ENCODE data around the gene TBC1D19.
"Not testable (repeated sequence)": the region's sequence is repeated elsewhere in the genome, so short reads cannot be mapped to it uniquely, and the experiment has no call there.

TBC1D19 gene

DNA sequence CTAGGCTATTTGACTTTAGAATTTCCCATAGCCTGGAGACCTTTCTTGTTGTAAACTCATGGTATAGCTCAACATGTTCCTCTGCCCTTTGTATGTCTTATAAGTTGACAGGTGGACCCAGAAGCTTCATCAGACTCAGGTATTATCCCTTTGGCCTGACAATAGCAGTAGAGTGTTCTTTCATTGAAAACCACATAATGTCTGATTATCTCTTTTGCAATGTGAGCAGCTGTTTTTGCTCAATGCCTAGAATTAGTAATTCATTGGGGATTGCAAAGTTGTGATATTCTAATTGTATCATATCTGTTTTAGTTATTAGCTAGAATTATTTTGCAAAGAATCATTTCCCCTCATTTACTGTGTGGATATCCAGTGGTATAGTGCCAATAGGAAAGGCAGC lies 27.5 kb downstream of the TBC1D19 start:
- TF ChIP-seq, protein P1, sequence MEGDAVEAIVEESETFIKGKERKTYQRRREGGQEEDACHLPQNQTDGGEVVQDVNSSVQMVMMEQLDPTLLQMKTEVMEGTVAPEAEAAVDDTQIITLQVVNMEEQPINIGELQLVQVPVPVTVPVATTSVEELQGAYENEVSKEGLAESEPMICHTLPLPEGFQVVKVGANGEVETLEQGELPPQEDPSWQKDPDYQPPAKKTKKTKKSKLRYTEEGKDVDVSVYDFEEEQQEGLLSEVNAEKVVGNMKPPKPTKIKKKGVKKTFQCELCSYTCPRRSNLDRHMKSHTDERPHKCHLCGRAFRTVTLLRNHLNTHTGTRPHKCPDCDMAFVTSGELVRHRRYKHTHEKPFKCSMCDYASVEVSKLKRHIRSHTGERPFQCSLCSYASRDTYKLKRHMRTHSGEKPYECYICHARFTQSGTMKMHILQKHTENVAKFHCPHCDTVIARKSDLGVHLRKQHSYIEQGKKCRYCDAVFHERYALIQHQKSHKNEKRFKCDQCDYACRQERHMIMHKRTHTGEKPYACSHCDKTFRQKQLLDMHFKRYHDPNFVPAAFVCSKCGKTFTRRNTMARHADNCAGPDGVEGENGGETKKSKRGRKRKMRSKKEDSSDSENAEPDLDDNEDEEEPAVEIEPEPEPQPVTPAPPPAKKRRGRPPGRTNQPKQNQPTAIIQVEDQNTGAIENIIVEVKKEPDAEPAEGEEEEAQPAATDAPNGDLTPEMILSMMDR (conservative IDR thresholded peaks at IDR 0.05; ENCODE audit: control insufficient read depth, insufficient read depth, low read depth, low read length), result no peak
- no peak overlapping the region for H3K4me3 ChIP-seq (ENCODE audit: control insufficient read depth, low read depth, low read length)
- DNase-seq (ENCODE audit: low read depth), result no peak

DNA sequence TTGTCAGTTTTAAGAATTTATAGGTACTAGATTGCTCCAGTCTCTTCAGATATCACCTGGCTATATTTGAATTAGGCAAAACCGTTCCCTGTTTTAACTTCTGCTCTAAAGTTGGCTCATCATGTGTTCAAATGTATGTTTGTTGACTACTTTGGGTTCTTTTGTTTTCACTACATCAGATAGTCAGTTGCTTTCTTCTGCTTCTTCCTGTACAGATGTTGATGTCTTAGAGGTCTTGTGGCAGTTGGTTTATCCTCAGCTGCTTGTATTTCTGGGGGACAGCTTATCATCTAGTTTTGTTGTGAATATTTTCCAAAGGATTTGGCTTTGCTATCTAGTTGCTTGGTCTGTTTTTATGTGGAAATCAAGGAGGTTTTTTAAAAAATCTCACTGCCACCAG lies 28.0 kb downstream of the TBC1D19 start:
- H3K4me3 ChIP-seq (ENCODE audit: control insufficient read depth, low read depth, low read length), result no peak overlapping the region
- TF ChIP-seq, protein P1 (conservative IDR thresholded peaks at IDR 0.05; ENCODE audit: control insufficient read depth, insufficient read depth, low read depth, low read length), result no peak
- DNase-seq (ENCODE audit: low read depth), result no peak

DNA sequence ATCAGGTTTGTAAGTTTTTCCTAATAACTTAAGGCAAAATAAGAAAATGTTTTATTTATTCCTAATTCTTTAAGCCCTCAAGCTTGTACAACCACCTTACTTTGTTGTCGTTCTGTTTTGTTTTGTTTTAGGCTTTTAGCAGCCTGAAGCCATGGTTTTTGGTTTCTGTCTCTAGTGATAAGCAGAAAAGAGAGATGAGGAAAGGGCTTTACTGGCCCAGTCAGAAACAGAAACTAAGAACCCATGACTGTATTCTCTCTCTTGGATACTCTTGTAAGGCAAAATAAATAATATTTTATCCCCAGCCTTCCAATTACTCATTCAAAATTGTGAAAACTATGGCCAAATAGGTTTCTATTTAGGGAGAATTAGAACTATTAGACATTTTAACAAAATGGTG lies 29.4 kb downstream of the TBC1D19 start:
- DNase-seq (ENCODE audit: low read depth), result no peak
- H3K4me3 ChIP-seq (ENCODE audit: control insufficient read depth, low read depth, low read length), result no peak overlapping the region
- TF ChIP-seq, protein P1 (conservative IDR thresholded peaks at IDR 0.05; ENCODE audit: control insufficient read depth, insufficient read depth, low read depth, low read length), result no peak

DNA sequence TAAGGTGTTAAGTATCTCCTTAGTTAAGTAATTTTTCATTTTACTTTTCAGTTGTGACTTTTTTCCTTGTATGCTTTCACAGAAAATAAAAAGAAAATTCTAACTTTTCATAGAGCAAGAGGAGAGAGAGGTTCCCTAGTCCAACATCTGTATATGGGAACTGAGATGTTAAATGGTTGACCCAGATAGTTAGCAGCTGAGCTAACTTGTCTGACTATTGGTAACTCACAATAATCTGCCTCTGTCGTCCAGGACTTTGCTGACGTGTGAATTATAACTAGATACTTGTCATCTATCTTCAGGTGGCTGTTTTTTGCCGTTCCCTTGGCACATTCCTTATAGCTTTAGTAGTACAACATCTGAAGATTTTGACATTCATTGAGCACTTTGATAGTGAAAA lies 29.9 kb downstream of the TBC1D19 start:
- no peak for DNase-seq (ENCODE audit: low read depth)
- no peak overlapping the region for H3K4me3 ChIP-seq (ENCODE audit: control insufficient read depth, low read depth, low read length)
- TF ChIP-seq, protein P1 (conservative IDR thresholded peaks at IDR 0.05; ENCODE audit: control insufficient read depth, insufficient read depth, low read depth, low read length), result no peak

DNA sequence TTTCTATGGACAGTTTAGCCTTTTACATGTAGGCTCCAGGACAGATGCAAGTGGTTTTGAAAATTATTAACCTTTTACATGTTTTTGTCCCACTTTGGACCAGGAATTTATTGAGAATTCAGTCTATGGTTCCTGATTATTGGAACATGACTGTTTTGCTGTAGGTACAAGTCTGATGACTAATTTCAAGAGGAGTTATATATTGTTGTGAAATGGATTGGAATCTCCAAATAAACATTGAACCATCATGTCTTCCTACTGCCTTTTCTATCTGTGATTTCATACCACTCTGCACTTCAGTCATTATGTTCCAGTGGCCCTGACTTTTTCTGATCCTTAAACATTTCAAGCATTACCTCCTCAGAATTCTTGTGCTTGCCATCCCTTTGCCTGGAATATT lies 35.9 kb downstream of the TBC1D19 start:
- TF ChIP-seq, protein P1 (conservative IDR thresholded peaks at IDR 0.05; ENCODE audit: control insufficient read depth, insufficient read depth, low read depth, low read length), result no peak
- DNase-seq (ENCODE audit: low read depth), result peak; percentile 58
- H3K4me3 ChIP-seq (ENCODE audit: control insufficient read depth, low read depth, low read length), result no peak overlapping the region

DNA sequence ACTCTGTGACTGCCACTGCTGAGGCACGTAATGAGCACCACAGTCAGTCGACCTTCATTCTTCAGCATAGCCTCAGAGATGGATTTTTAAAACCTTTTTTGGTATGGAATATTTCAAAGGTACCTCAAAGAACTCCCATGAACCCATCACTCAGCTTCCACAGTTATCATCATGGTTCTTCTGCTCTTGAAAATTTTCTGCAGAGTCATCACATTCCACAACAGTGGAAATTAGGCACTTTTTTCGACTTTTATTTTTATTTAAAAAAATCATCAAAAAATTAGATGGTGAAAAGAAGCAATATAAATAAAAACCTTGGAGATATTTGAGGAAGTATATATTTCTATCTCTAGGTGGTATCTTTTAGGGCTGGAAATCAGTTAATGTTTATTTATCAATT lies 37.5 kb downstream of the TBC1D19 start:
- no peak overlapping the region for H3K4me3 ChIP-seq (ENCODE audit: control insufficient read depth, low read depth, low read length)
- TF ChIP-seq, protein P1 (conservative IDR thresholded peaks at IDR 0.05; ENCODE audit: control insufficient read depth, insufficient read depth, low read depth, low read length), result no peak
- DNase-seq (ENCODE audit: low read depth), result no peak

DNA sequence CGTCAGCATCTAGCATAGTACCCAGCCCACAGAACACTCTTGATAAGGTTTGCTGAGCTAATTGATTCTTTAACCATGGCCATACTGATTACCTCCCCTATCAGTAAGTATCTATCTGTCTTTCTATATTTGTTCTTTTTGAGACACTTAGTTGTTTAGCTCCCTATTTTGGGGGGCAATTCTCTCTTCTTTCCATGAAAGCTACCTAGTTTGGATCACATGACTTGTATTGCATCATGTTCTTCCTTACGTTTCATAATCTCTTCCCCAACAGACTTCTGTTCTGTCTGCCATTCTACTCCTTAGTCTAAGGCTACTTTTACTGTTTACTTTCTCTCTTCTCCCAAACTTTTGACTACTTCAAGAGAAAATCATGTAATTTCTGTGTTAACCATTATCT lies 39.0 kb downstream of the TBC1D19 start:
- no peak overlapping the region for H3K4me3 ChIP-seq (ENCODE audit: control insufficient read depth, low read depth, low read length)
- TF ChIP-seq, protein P1 (conservative IDR thresholded peaks at IDR 0.05; ENCODE audit: control insufficient read depth, insufficient read depth, low read depth, low read length), result no peak
- DNase-seq (ENCODE audit: low read depth), result no peak

DNA sequence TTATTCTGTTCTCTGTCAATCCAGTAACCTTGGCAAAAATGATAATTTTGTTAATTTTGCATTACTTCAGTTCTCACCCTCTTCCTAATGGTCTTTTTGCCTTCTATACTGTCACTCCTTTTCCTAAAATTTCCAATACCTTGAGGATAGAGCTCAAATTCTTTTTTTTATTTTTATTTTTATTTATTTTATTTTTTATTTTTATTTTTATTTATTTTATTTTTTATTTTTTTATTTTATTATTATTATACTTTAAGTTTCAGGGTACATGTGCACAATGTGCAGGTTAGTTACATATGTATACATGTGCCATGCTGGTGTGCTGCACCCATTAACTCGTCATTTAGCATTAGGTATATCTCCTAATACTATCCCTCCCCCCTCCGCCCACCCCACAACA lies 42.8 kb downstream of the TBC1D19 start:
- not testable (repeated sequence) for DNase-seq (ENCODE audit: low read depth); H3K4me3 ChIP-seq (ENCODE audit: control insufficient read depth, low read depth, low read length)

Measured in fibroblast of mammary gland (primary cell).